Stimulated activated CD4-positive, alpha-beta T cell treated with anti-CD3 and anti-CD28 coated beads, Interleukin-12 subunit alpha, Interleukin-12 subunit beta, amount 100 ng/mL, for 4 hours (primary cell): ENCODE measurements around the gene STAG1.
"Not testable (repeated sequence)": the region's sequence is repeated elsewhere in the genome, so short reads cannot be mapped to it uniquely, and the experiment has no call there.

ENCODE experiments used
- DNase-seq: peaks from one replicate; pipeline ENCODE4 v3.0.0-alpha.2; 2020

Gene STAG1

GRCh38 chr3:136698361-136698760 lies 53.8 kb downstream of the STAG1 start:
- no peak for DNase-seq

- DNase-seq, result no peak
These were observed 55.4 kb downstream of the STAG1 start for GRCh38 chr3:136696797-136697196.

GRCh38 chr3:136694321-136694720 lies 57.9 kb downstream of the STAG1 start:
- no peak for DNase-seq

GRCh38 chr3:136690599-136690998 lies 61.6 kb downstream of the STAG1 start:
- DNase-seq, result no peak

- DNase-seq, result no peak
These were observed 66.3 kb downstream of the STAG1 start for GRCh38 chr3:136685882-136686281.

- DNase-seq, result no peak
These were observed 69.4 kb downstream of the STAG1 start for GRCh38 chr3:136682740-136683312.

GRCh38 chr3:136678981-136679380 lies 73.2 kb downstream of the STAG1 start:
- DNase-seq, result no peak

- no peak for DNase-seq
These were observed 76.2 kb downstream of the STAG1 start for GRCh38 chr3:136676009-136676408.

GRCh38 chr3:136675150-136675858 lies 76.9 kb downstream of the STAG1 start:
- no peak for DNase-seq

- DNase-seq, result no peak
These were observed 79.7 kb downstream of the STAG1 start for GRCh38 chr3:136672457-136672856.

- DNase-seq, result no peak
These were observed 80.3 kb downstream of the STAG1 start for GRCh38 chr3:136671921-136672320.

GRCh38 chr3:136670166-136670565 lies 82.0 kb downstream of the STAG1 start:
- DNase-seq, result no peak

- no peak for DNase-seq
These were observed 85.1 kb downstream of the STAG1 start for GRCh38 chr3:136667081-136667480.

GRCh38 chr3:136666301-136666700 lies 85.9 kb downstream of the STAG1 start:
- not testable (repeated sequence) for DNase-seq

- DNase-seq, result no peak
These were observed 87.4 kb downstream of the STAG1 start for GRCh38 chr3:136664771-136665170.

GRCh38 chr3:136661282-136661681 lies 90.9 kb downstream of the STAG1 start:
- no peak for DNase-seq

GRCh38 chr3:136658946-136659682 lies 93.1 kb downstream of the STAG1 start:
- DNase-seq, result no peak

GRCh38 chr3:136657526-136657925 lies 94.7 kb downstream of the STAG1 start:
- DNase-seq, result no peak

- no peak for DNase-seq
These were observed 98.5 kb downstream of the STAG1 start for GRCh38 chr3:136653628-136654027.

- DNase-seq, result no peak
These were observed 100.6 kb downstream of the STAG1 start for GRCh38 chr3:136651581-136651980.

- no peak for DNase-seq
These were observed 101.7 kb downstream of the STAG1 start for GRCh38 chr3:136650461-136650860.

GRCh38 chr3:136645915-136646314 lies 106.3 kb downstream of the STAG1 start:
- DNase-seq, result no peak

- DNase-seq, result no peak
These were observed 108.0 kb downstream of the STAG1 start for GRCh38 chr3:136644212-136644611.

- DNase-seq, result not testable (repeated sequence)
These were observed 108.8 kb downstream of the STAG1 start for GRCh38 chr3:136643380-136643779.
